ENCODE measurements around the gene GNG14.
"Not testable (repeated sequence)": the region's sequence is repeated elsewhere in the genome, so short reads cannot be mapped to it uniquely, and the experiment has no call there.

Gene GNG14

DNA sequence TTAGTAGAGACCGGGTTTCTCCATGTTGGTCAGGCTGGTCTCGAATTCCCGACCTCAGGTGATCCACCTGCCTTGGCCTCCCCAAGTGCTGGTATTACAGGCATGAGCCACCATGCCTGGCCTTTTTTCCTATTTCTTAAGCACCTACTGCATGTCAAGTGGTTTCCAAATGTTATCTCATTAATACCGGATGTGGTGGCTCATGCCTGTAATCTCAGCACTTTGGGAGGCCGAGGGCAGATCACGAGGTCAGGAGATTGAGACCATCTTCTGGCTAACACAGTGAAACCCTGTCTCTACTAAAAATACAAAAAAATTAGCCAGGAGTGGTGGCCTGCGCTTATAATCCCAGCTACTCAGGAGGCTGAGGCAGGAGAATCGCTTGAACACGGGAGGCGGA, 37.8 kb downstream of the GNG14 start:
- not testable (repeated sequence) for DNase-seq

DNA sequence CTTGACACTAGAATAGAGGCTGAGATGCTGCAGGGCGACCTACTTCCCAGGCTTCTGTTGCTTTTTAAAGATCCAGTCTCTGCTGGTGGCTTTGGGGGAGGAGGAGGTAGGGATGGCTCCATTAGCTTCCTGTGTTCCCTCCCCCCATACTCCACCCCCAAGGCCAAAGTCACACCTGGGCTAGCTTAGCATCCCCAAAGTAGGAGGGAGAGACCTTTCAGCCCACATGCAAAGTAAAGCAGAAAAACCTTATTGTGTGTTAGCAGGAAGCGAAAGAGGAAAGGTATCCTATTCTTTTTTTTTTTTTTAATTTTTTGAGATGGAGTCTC, 39.2 kb downstream of the GNG14 start:
- DNase-seq, result no peak

DNA sequence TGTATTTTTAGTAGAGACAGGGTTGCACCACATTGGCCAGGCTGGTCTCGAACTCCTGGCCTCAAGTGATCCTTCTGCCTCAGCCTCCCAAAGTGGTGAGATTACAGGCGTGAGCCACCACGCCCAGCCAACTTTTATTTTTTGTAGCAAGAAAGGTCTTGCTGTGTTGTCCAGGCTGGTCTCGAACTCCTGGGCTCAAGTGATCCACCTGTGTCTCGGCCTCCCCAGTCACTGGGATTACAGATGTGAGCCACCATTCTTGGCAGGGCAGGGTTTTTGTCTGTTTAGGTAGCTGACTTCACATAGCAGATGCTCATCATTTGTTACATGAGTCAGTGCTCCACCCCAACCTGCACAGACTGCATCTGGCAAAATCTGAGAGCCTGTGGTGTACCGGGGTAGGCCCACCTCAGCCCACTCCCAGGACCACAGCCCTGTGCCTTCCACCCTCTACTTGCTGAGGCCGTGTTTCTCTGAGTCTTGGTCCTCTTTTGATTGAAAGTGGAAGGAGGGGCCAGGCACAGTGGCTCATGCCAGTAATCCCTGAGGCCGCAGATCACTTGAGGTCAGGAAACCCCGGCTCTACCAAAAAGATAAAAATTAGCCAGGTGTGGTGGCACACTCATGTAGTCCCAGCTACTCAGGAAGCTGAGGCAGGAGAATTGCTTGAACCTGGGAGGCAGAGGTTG, 40.1 kb downstream of the GNG14 start:
- DNase-seq, result no peak

DNA sequence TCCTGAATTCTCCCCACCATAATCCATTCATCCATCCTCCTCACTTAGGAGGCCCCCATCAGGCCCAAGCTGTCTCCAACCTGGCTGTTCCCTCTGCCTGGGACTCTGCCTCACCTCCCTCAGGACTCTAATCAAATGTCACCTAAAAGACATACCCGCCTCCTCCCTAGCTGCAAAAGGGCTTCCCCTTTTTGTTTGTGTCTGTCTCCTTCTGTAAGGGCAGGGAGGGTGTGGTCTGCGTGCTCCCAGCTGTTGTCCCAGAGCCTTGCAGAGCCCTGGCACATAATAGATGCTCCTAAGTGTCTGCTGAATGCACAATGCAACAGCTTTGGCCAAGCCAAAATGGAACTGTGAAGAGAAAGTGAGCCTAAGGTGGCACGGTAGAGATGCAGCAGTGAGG, 42.3 kb downstream of the GNG14 start:
- DNase-seq, result no peak

DNA sequence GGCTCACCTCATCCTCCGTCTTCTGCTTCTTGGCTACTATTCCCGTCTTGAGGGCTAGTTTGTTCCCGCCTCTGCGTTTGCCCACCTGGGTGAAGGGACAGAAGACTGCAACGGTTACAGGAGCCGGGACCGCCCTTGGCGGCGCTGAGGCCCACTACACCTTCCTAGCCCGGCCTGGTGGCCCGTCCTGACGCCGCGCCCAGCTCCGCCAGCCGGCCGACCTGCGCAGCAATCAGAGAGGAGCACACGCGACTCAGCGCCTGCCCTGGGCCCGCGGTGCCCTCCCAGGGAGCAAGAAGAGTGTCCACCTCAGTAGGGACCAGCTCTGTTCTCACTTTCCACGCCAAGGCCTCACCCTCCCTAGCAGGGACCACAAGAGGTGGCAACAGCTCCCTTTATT, 43.5 kb downstream of the GNG14 start:
- DNase-seq, result no peak

DNA sequence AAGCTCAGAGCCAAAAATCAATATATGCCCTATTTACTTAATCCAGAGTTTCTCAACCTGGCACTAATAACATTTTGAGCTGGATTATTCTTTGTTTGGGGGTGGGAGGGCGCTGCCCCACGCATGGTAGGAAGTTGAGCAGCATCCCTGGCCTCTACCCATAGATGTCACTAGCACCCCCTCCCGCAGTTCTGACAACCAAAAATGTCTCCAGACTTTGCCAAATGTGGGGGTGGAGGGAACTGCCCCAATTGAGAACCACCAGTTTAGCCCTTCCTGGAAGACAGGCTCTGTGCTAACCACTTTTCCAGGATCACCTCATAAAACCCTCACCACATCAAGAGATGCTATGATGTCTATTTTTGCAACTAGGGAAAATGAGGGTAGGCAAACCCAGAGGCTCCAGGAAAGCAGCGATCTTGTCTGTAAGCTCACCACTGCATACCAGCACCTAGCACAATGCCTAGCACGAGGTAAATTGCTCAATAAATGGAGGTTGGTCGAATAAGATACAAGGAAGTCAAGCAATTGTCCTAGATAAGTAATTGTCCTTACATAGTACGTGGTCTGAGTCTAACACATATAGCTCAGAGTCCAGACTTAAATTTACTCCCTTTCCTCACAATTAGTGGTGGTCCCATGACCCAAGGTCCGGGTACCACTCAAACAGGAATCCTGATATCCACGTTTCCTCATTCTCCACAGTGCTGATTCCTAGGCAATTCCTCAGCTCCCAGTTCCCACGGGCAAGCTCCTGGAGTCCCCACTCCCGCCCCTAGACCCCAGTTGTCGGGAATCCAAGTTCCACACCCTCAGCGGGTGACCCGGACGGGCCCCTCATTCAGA, 45.8 kb downstream of the GNG14 start:
- DNase-seq, result no peak

DNA sequence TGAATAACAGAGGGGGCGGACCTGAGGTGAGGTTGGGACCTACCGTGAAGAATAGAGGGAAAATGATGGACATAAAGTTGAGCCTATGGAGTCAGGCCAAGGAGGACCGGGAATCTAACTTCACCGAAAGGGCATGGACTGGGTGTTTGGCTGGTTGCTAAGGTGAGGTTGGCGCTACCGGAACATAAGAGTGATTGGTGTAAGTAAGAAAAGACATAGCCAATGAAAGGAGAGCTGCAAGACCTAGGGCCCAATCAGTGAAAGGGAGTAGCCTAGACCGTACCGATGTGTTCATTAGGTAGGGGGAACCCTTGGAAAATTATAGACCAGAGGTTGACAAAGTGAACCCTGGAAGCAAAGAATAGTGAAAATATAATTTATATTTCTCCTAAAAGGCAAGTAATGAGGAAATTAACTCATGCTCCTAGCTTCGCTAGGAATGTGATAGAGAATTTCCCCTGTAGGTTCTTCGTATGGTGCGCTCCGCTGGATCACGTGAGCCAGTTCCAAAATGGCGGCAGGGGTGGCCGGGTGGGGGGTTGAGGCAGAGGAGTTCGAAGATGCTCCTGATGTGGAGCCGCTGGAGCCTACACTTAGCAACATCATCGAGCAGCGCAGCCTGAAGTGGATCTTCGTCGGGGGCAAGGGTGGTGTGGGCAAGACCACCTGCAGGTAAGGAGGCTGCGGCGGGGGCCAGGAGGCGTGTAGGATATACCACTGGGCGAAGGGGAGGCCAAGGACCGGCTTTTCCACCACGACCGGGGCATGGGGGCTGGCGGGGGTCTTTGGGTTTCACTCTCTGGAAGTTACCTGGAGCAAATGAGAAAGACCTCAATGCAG, 49.4 kb downstream of the GNG14 start, which contains the start of gene GET3:
Gene GET3, plus strand, starts transcription at position 503 of the 840 bp plus-strand sequence. Its CDS starts 9 bp downstream, at position 512.
- peak; percentile 99 for DNase-seq

DNA sequence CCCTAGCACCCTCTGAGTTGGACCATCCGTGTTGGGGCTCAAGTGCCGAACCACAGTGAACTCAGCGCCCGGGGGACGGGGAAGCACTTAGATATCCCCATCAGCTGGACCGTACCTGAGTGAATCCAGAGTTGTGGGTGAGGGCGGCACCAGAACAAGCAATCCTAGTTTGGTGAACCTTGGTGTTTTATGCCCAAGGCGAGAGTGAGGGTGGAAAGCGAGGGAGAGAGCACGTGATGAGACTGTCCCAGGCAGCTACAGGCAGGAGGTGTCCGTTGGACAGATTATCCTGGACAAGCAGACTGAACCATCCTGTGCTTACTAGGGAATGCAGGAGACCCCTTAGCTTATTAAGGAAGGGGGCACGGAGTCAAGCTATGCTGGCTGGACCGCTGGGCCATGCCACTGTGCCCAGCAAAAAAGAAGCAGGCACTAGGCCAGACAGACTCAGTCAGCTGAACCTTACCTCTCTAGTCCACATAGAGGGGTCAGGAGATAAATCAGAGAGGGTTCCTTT, 50.1 kb downstream of the GNG14 start:
- DNase-seq, result no peak

Measured in NCI-H510A treated with DMSO at 0.1 percent for 48 hours (cell line).